ENCODE results near the gene PDAP1. TPM values are rescaled to one million over a fixed set of nuclear protein-coding genes. Genes with fewer than 3 reads are reported as not detected.

Gene PDAP1
- total and polyA plus RNA-seq, 9 of the 15 experiments (the other 6 are each of a cell fraction or from before 2014, with no cell fraction given) = 10.2 to 315 (median 129) TPM

GRCh38 chr7:99438573-99439480, 30.4 kb upstream of the PDAP1 start, which contains the start of the genes CPSF4 and PTCD1 (continued):
- TF ChIP-seq CTCF (IDR thresholded peaks at IDR 0.05 in 2 of 3, conservative IDR thresholded peaks at IDR 0.05 in 1 of 3; ENCODE audit: insufficient read depth in 2 of 3, low read depth in 1 of 3, low read length in 3 of 3) (no peak), ZNF75A (CRISPR knock-in tag; IDR thresholded peaks at IDR 0.05) (no peak), ZNF766 (CRISPR knock-in tag; conservative IDR thresholded peaks at IDR 0.05) (no peak), ELF1 (tag; IDR thresholded peaks at IDR 0.05) (no peak), TAF1 (IDR thresholded peaks at IDR 0.05; ENCODE audit: control insufficient read depth, extremely low read depth, insufficient read depth, low read length, severe bottlenecking) (peak; percentile 67), HES1 (IDR thresholded peaks at IDR 0.05; ENCODE audit: low read depth) (no peak), CREM (IDR thresholded peaks at IDR 0.05; ENCODE audit: low read depth) (peak; percentile 90), JUND (IDR thresholded peaks at IDR 0.05; ENCODE audit: borderline replicate concordance, low read depth, low read length) (peak; percentile 86), JUND (tag; IDR thresholded peaks at IDR 0.05; ENCODE audit: borderline replicate concordance, low read depth, low read length) (peak; percentile 26; the same call in 1 of the 3 replicates), STAG1 (CRISPR knock-in tag; IDR thresholded peaks at IDR 0.05; ENCODE audit: borderline replicate concordance) (no peak), HDAC2 (IDR thresholded peaks at IDR 0.05) (peak; percentile 47; the same call in 1 of the 2 replicates), HINFP (tag; conservative IDR thresholded peaks at IDR 0.05; ENCODE audit: low read depth) (no peak), ZNF764 (CRISPR knock-in tag; IDR thresholded peaks at IDR 0.05; ENCODE audit: low read depth) (0 out of 2 replicates have a peak, but pooled peaks have one; percentile 45), FOSL1 (tag; conservative IDR thresholded peaks at IDR 0.05) (peak; percentile 44; the same call in 1 of the 2 replicates), NKRF (IDR thresholded peaks at IDR 0.05; ENCODE audit: borderline replicate concordance) (peak; percentile 76), HNRNPH1 (optimal IDR thresholded peaks at IDR 0.05; ENCODE audit: low read depth, low read length) (no peak), IRF1 (CRISPR knock-in tag; IDR thresholded peaks at IDR 0.05; ENCODE audit: borderline replicate concordance) (no peak)

All from K562 (cell line).